Right ventricle myocardium inferior (tissue), 1 donor: ENCODE data around the gene INO80C. TPM values are rescaled to one million over a fixed set of nuclear protein-coding genes. Genes with fewer than 3 reads are reported as not detected.
A peak's percentile ranks its signal among the peaks of the same experiment; 100 is the strongest.
"Not testable (repeated sequence)": the region's sequence is repeated elsewhere in the genome, so short reads cannot be mapped to it uniquely, and the experiment has no call there.

Source experiments
- ATAC-seq: fragments of 200-7000 bp; cut with Tn5 transposase; one replicate; pipeline ENCODE4 v1.9.1; 2020; ENCODE audit warnings: mild to moderate bottlenecking, moderate library complexity
- DNase-seq: peaks from one replicate; pipeline ENCODE4 v3.0.0; 2021; ENCODE audit errors: missing footprints
- intact Hi-C: fragments of 100-400 bp; cut with DNase I; formaldehyde crosslinking; loops from one replicate; pipeline ENCODE4 v1.11.0; 2022
- total RNA-seq: library from RNA; stranded (reverse); fragmentation: NEBNext Ultra II Directional; extraction: Animal tissue kit (Norgen Biotek cat#: 25700); gene quantifications from one replicate; pipeline ENCODE4 v1.2.1, GENCODE V29; 2021
- donor health status: DM: no; HTN: yes; CAD: no; lungs with severe emphysema.

Gene INO80C
- total RNA-seq, 1 donor from 2014 or later, result 21.3 TPM

DNA sequence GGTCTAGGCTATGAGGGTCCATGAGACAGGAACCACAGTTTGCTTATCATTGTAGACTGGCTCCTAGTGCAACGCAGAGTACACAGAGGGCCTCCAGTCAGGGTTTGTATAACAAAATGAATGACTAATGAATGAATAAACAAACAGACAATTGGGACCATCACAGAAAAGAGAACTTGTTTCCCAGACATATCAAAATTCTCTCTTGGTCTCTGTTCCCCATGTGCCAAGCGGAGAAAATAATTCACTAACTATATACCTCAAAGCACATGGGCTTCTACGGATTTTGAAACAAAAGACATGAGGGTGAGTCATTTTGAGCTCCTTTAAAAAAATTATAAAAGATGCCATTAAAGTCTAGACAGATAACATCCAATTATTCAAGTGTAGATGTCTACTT, 28.0 kb downstream of the INO80C start:
- DNase-seq, result no peak
- ATAC-seq, result no peak
- intact Hi-C loops, result no loop called here

DNA sequence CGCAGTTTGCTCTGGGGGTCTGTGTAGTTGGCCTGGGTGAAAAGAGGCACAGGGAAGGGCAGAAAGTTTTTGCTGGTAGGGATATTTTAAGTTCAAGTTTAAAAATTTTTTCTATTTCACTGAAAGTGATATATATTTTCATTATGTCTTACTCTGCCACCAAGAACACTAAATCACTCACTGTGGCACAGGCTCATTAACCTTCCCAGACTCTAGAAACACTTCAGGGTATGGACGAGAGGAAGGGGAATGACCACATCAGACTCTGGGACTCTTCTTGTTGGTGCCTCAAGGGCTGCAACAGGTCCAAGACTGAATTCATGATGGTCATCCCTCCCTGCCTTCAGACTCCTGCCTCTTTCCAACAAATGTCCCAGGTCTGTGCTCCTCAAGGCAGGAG, 29.0 kb downstream of the INO80C start:
- intact Hi-C loops, result no loop called here
- DNase-seq (no peak), ATAC-seq (no peak)

GRCh38 chr18:35467624-35468016, 30.1 kb downstream of the INO80C start:
- intact Hi-C loops, result no loop called here
- no peak for DNase-seq
- ATAC-seq, result no peak

- peak; percentile 24 for ATAC-seq
- intact Hi-C loops, result no loop called here
Measured at GRCh38 chr18:35466815-35467623, 30.7 kb downstream of the INO80C start.

DNA sequence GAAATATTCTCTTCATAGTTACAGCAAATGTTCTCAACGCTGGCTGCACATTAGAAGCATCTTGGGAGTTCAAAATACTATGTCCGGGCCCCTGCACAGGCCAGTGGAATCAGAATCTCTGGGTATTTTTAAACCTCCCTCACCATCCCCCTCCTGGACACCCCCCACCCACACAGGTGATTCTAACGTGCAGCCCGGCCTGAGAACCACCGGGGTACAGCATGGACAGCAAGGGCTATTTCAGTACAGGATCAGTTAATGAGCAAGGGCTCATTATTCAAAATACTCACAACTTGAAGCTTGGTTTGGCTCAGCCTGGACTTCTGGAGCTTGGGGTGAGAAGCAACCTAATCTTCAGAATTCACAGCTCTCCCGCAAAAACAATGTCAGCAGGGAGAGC, 31.4 kb downstream of the INO80C start:
- ATAC-seq (no peak), DNase-seq (no peak)
- intact Hi-C loops, result no loop called here

More at GRCh38 chr18:35466815-35467623, 30.7 kb downstream of the INO80C start:
- no peak for DNase-seq

GRCh38 chr18:35465329-35465728, 32.4 kb downstream of the INO80C start:
- no peak for ATAC-seq
- DNase-seq, result no peak
- intact Hi-C loops, result no loop called here

- DNase-seq (no peak), ATAC-seq (no peak)
- intact Hi-C loops, result no loop called here
Measured at GRCh38 chr18:35464831-35465279, 32.9 kb downstream of the INO80C start.

DNA sequence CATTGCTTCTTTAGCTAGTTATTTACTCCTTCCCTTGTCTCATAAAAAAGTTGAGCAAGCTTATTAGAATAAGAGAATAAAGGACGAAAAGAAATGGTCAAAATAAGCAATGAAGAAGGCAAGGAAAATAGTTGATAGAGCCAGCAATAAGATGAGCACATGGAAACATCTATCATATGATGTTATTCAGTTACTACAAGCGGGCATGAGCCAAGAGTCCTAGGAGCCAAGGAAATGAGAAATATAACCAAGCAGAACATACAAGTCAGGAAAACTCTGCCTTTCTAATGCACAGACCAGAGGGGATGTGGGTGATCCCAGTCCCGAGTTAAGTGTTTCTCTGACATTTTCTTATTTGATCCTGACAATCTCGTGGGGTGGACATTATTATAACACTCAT, 33.9 kb downstream of the INO80C start:
- ATAC-seq (no peak), DNase-seq (no peak)
- intact Hi-C loops, result no loop called here

DNA sequence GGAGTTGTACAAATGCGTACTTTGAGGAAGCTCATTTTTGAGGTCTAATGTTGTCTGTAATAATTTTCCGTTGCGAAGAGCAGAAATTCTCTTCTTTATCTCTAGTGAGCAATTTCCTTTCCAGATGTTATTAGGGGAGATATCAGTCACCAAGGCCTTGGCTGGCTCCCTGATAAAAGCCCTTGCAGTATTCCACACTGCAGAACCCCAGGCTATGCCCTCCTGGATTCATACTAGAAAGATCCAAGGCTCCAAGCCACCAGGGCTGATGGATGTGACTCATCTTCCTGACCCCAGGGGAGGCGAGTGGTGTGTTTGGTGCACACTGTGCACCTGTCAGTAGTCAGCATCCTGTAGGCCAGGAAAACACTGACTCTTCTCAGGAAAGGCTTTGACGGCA, 34.7 kb downstream of the INO80C start:
- intact Hi-C loops, result no loop called here
- DNase-seq (no peak), ATAC-seq (no peak)

DNA sequence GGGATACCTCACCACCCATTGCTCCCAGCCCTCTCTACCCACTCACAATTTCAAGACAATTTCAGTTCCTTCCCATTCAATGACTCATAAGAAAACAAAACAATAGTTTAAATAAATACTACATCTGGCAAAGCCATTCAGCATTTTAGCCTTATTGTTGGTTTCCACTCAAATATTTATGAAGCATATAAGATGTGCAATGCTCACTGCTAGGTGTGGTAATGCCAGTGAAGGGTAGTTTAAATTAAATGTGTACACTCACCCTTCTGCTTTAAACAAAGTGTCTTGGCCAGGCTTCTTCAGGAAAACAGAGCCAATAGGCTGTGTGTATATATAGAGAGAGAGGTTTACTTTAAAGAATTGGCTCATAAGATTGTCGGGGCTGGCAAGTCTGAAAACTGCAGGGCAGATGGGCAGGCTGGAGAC, 37.0 kb downstream of the INO80C start:
- intact Hi-C loops, result no loop called here
- DNase-seq, result no peak
- ATAC-seq, result no peak

DNA sequence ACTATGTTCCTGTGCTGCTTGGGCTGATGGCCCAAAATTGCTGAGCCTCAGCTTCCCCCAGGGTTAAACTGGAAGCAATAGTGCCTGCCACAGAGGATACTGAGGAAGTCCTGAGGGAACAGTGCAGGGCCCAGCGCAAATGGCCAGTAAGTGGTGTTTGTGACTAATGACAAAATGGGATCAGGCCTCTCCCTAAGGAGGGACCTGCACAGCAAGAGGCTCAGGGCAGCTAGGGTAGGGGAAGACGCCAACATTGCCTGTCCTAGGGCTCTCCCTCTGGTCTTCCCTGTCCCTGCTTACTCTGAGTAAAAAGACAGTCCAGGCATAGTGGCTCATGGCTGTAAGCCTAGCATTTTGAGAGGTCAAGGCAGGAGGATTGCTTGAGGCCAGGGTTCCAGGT, 37.8 kb downstream of the INO80C start:
- DNase-seq, result no peak
- intact Hi-C loops, result loop anchor here (5.0 kb wide), 1 partner anchor 37 kb away; the partner anchor contains the start of gene INO80C
- no peak for ATAC-seq

DNA sequence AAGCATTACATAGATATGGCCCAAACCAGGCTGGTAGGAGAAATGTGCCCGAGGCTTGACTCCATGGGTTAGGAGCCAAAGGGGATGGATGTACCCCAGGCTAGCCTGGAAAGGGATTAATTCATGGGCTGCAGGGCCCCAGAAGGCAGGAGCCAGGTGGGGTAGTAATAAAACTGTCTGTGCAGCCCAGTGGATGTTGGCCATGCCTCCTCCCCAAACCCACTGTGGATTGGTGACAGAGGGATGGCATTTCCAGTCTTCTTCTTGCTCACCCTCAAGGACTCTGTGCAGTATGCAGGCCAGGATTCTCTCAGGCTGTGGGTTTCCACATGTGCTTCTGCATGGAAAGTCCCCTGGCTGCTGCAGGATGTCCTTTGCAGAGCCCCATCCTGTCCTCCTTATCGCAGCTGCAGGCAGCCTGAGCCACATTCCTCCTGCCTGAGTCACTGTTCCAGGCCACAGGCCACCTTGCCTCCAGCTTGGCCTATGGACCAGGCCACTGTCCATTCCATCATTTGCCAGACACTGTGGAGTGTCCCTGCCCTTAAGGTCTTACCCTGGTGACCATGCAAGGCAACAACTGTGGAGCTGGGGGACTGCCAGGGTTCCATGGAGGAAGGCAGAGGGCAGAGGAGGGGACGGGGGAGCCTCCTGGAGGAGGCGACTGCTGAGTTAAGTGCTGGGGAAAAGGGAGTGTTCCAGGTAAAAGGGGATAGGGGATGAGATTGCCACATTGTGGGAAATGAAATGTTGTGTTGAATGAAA, 38.9 kb downstream of the INO80C start:
- ATAC-seq, result peak; percentile 86
- intact Hi-C loops, result loop anchor here (5.0 kb wide), 1 partner anchor 38 kb away; the partner anchor contains the start of gene INO80C
- peak; percentile 76 for DNase-seq

GRCh38 chr18:35458271-35458670, 39.5 kb downstream of the INO80C start:
- ATAC-seq (no peak), DNase-seq (no peak)
- intact Hi-C loops, result loop anchor here (5.0 kb wide), 1 partner anchor 39 kb away; the partner anchor contains the start of gene INO80C

DNA sequence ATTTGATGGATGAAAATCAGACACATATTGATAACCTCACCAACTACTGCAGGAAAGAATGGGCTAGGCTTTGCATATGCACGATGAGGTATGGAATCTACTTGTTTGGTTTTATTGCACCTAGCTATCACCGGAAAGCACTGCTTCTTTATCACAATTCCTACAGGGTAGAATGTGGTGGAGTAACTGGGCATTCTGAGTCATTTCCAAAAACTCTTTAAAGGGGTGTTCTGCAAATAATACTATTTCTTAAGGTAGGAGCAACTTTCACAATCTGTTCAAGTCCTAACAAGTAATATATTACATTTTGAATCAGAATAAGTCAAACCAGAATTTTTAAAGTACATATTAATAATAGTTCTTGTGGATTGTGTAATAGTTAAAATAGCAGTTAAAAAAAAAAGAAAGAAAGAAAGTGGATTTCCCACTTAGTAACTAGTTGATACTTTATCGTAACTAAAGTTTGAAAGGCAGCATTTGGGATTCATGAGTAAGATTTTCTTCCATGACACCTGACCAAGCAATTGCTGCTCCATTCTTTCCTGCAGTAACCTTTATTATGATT, 40.5 kb downstream of the INO80C start:
- no peak for DNase-seq
- no peak for ATAC-seq
- intact Hi-C loops, result loop anchor here (5.0 kb wide), 1 partner anchor 40 kb away; the partner anchor contains the start of gene INO80C

DNA sequence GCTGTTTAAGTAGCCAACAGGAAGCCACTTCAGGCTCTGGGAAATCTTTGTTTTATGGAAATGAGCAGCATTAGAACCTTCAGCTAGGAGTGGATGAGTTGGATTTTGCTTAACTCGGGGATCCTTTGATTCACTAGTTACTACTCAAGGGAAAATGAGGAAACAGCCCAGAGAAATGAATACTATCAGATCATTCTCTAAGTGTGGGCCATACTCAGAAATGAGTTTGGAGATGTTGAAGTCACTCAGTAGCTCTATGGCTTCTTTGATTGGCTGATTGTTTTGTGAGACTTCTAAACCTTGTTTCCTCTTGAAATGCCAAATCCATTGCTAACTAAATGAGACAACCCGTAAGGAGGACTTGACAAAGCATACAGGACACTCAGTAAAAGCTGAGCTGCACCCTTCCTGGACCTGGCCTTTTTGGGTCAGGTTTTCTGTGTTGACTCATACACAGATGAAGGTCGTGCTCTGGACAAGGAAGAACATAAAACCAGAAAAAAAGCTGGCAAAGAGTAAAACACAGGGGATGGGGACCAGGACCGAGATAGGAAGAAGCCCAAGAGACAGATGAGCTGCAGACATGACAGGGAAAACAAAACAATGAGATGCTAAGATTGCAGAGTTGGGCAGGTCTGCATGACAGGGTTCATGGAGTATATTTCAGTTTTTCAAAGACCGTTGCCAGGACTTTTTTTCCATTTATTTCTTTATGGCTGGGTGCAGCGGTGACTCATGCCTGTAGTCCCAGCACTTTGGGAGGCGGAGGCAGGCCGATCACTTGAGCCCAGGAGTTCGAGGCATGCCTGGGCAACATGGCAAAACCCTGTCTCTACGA, 41.6 kb downstream of the INO80C start:
- intact Hi-C loops, result loop anchor here (5.0 kb wide), 1 partner anchor 41 kb away; the partner anchor contains the start of gene INO80C
- no peak for DNase-seq
- no peak for ATAC-seq

- intact Hi-C loops, result loop anchor here (5.0 kb wide), 1 partner anchor 42 kb away; the partner anchor contains the start of gene INO80C
- DNase-seq (no peak), ATAC-seq (no peak)
Measured at GRCh38 chr18:35454803-35455202, 43.0 kb downstream of the INO80C start.

DNA sequence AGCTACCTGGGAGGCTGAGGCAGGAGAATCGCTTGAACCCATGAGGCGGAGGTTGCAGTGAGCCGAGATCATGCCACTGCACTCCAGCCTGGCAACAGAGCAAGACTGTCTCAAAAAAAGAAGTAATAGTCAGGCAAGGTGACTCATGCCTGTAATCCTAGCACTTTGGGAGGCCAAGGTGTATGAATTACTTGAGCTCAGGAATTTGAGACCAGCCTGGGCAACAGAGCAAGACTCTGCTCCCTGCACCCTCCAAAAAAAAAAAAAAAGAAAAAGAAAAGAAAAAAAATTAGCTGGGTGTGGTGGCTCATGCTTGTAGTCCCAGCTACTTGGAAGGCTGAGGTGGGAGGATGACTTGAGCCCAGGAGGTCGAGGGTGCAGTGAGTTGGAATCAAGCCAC, 44.7 kb downstream of the INO80C start:
- DNase-seq, ATAC-seq, intact Hi-C loops: not testable (repeated sequence)

DNA sequence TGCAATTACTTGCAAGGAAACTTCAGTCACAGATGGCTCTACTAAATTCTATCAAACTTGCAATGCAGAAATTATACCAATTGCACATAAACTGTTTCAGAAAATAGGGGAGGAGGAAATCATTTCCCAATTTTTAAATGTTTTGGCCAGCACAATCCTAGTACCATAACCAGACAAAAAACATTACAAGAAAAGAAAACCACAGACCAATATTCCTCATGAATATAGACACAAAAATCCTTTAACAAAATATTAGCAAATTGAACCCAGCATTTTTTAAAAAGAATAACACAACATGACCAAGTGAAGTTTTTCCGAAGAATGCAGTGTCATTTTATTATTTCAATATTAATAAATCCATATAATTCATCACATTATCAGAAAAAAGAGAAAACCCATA, 45.8 kb downstream of the INO80C start:
- DNase-seq, result no peak
- ATAC-seq, result no peak
- intact Hi-C loops, result no loop called here
